Measurements from ENCODE around the gene CRB2.

Gene CRB2

GRCh38 chr9:123424131-123424530 is 68.1 kb downstream of the CRB2 start:
- Histone ChIP-seq H3K27ac (no peak overlapping the region), H3K36me3 (peaks cover 85% of the 10 kb centered on the region), H3K4me1 (ENCODE audit: control insufficient read depth in 1 of 2, insufficient read depth in 1 of 2, low read depth in 1 of 2, low read length in 1 of 2) (no peaks in the 10 kb centered on the region), H3K9me3 (no peaks in the 10 kb centered on the region), H3K4me3 (ENCODE audit: low read depth in 1 of 2, low read length in 1 of 2) (no peak overlapping the region), H3K27me3 (no peaks in the 10 kb centered on the region)
- TF ChIP-seq CTCF (IDR thresholded peaks at IDR 0.05) = no peak

GRCh38 chr9:123424552-123425225 is 68.7 kb downstream of the CRB2 start:
- no peak overlapping the region for H3K4me3 ChIP-seq (ENCODE audit: low read depth in 1 of 2, low read length in 1 of 2)
- H3K4me1 ChIP-seq (ENCODE audit: control insufficient read depth in 1 of 2, insufficient read depth in 1 of 2, low read depth in 1 of 2, low read length in 1 of 2) = no peaks in the 10 kb centered on the region
- no peak for TF ChIP-seq CTCF (IDR thresholded peaks at IDR 0.05)
- H3K27me3 ChIP-seq = no peaks in the 10 kb centered on the region
- no peak overlapping the region for H3K27ac ChIP-seq
- peaks cover 79% of the 10 kb centered on the region for H3K36me3 ChIP-seq
- no peaks in the 10 kb centered on the region for H3K9me3 ChIP-seq

- no peak overlapping the region for H3K4me3 ChIP-seq (ENCODE audit: low read depth in 1 of 2, low read length in 1 of 2)
- no peaks in the 10 kb centered on the region for H3K27me3 ChIP-seq
- H3K27ac ChIP-seq = no peak overlapping the region
- H3K36me3 ChIP-seq = peaks cover 76% of the 10 kb centered on the region
- no peaks in the 10 kb centered on the region for H3K4me1 ChIP-seq (ENCODE audit: control insufficient read depth in 1 of 2, insufficient read depth in 1 of 2, low read depth in 1 of 2, low read length in 1 of 2)
- no peaks in the 10 kb centered on the region for H3K9me3 ChIP-seq
- TF ChIP-seq CTCF (IDR thresholded peaks at IDR 0.05) = no peak
These were observed 69.3 kb downstream of the CRB2 start for GRCh38 chr9:123425261-123425821.

GRCh38 chr9:123425836-123426365 is 69.9 kb downstream of the CRB2 start:
- Histone ChIP-seq H3K9me3 (no peaks in the 10 kb centered on the region), H3K4me3 (ENCODE audit: low read depth in 1 of 2, low read length in 1 of 2) (no peak overlapping the region), H3K27me3 (no peaks in the 10 kb centered on the region), H3K27ac (no peak overlapping the region), H3K36me3 (peaks cover 74% of the 10 kb centered on the region), H3K4me1 (ENCODE audit: control insufficient read depth in 1 of 2, insufficient read depth in 1 of 2, low read depth in 1 of 2, low read length in 1 of 2) (no peaks in the 10 kb centered on the region)
- TF ChIP-seq CTCF (IDR thresholded peaks at IDR 0.05) = no peak

- no peaks in the 10 kb centered on the region for H3K9me3 ChIP-seq
- H3K27ac ChIP-seq = no peak overlapping the region
- H3K4me1 ChIP-seq (ENCODE audit: control insufficient read depth in 1 of 2, insufficient read depth in 1 of 2, low read depth in 1 of 2, low read length in 1 of 2) = no peaks in the 10 kb centered on the region
- no peak for TF ChIP-seq CTCF (IDR thresholded peaks at IDR 0.05)
- H3K36me3 ChIP-seq = peaks cover 70% of the 10 kb centered on the region
- H3K4me3 ChIP-seq (ENCODE audit: low read depth in 1 of 2, low read length in 1 of 2) = no peak overlapping the region
- H3K27me3 ChIP-seq = no peaks in the 10 kb centered on the region
These were observed 70.4 kb downstream of the CRB2 start for GRCh38 chr9:123426406-123426805.

Measured in neutrophil (primary cell).